HG03342 (cell line): ENCODE measurements around the gene IGFL4.

ENCODE experiments used
- ATAC-seq: cut with Tn5 transposase; IDR thresholded peaks from one replicate; pipeline ENCODE4 v1.9.1; 2021; ENCODE audit warnings: mild to moderate bottlenecking, moderate library complexity; ENCODE audit not compliant: unreplicated experiment

Gene IGFL4

GRCh38 chr19:45995715-45996385 is 45.0 kb downstream of the IGFL4 start:
- no peak for ATAC-seq

- peak; percentile 97 for ATAC-seq
These were observed 45.6 kb downstream of the IGFL4 start, which contains the start of gene CCDC61 for GRCh38 chr19:45994998-45995714. TSS of gene CCDC61 (plus strand) at chr19:45995467. CDS start at chr19:46003019, 7,552 bp downstream.

GRCh38 chr19:45994456-45994997 is 46.3 kb downstream of the IGFL4 start:
- peak; percentile 2 for ATAC-seq

GRCh38 chr19:45990113-45990728 is 50.6 kb downstream of the IGFL4 start:
- ATAC-seq = no peak
